Prostate gland (tissue), 2 donors: ENCODE results near the gene ITGB2.

Experiments used
- CTCF ChIP-seq, 4 experiments: fragments of 200-600 bp in 2 of 4; fragments of 450-650 bp in 2 of 4; sonication (generic) in 2 of 4; IDR thresholded peaks; 1 replicate in 3 of 4; 2 replicates in 1 of 4; pipeline ENCODE4 v1.5.1; 2016 to 2019; ENCODE audit warnings: antibody characterized with exemption in 4 of 4, mild to moderate bottlenecking in 2 of 4, moderate library complexity in 2 of 4
- POLR2A ChIP-seq: fragments of 450-650 bp; IDR thresholded peaks from one replicate; pipeline ENCODE4 v1.6.1; 2016; ENCODE audit warnings: antibody characterized with exemption, mild to moderate bottlenecking

GRCh38 chr21:44931137-44931500 lies 10.4 kb upstream of the ITGB2 start:
- TF ChIP-seq CTCF (IDR thresholded peaks at IDR 0.05) (no peak), POLR2A (no peak)
